ENCODE measurements around the gene CDYL2.

CDYL2 gene

GRCh38 chr16:80586476-80586875, 217.9 kb downstream of the CDYL2 start:
- no peak for DNase-seq

DNA sequence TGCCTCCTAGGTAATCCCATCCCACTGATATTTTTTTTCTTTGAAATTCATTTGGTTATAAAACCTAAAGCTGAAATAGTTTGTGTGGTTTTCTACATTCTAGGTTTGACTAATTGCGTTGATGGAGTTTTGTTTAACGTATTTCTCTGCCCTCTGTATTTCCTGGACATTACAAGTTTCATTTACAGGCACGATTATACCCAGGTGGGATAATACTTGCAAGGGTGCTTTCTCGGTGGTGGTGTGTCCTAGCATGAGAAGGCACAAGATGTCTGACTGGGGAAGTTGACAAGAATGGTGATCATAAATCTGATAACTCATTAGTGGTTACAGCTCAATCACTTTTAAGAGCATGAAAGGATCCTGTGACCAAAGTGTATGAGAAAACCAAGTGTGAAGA, 218.6 kb downstream of the CDYL2 start:
- no peak for DNase-seq

DNA sequence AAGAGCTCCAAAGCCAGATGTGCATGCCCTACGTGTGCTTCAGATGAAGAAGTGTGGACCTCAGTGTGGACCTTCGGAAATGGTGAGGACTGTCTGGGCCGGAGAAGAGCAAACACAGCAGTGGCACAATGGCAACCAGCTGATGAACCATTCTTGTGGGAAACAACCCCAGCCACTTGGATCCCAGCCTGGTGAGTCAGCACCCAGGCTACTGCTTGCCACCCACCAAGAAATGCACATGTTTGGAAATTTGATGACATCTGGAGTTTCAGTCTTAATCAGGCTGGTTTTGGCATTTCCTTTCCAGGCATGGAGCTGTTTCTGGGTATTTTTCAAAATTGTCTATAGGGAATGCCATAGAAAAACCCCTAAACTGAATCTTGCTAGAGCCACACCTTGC, 220.9 kb downstream of the CDYL2 start:
- DNase-seq: no peak

GRCh38 chr16:80580109-80580832, 224.1 kb downstream of the CDYL2 start:
- no peak for DNase-seq

DNA sequence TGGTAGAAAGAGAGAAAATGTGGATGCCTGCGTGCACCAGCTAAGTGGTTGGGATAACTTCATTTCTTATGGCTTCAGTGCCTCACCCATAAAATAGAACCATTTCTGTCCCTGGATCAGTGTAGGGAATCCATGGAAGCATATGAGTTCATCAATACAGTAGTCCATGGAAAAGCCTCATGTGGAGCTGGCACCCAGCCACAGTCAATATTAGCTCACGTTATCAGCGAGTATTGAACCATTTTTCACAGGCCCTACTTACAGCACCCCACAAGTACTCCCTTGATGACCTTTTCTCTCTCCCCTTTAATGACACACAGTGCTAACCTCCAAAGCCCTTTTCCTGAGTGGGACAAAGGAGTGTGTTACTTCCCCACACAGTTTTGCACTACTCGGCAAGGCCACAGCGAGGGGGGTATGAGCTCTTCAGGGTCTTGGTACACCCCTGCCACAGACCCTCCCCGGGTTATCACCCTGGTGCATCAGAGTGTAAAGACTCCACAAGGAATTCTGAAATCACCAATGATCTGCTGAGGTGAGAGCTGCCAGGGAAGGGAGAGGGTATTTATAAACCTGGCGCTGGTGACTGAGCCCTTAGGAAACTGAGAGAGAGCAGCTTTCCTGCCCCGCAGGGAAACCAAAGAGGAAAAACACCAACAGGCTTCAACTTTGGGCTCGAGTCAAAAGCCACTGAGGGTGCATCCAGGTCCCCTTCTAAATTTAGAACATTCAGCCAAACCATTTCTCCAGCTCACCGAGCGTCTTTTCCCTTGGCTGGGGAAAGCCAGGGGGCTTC, 226.7 kb downstream of the CDYL2 start:
- DNase-seq: no peak

GRCh38 chr16:80576343-80576912, 228.0 kb downstream of the CDYL2 start:
- no peak for DNase-seq

DNA sequence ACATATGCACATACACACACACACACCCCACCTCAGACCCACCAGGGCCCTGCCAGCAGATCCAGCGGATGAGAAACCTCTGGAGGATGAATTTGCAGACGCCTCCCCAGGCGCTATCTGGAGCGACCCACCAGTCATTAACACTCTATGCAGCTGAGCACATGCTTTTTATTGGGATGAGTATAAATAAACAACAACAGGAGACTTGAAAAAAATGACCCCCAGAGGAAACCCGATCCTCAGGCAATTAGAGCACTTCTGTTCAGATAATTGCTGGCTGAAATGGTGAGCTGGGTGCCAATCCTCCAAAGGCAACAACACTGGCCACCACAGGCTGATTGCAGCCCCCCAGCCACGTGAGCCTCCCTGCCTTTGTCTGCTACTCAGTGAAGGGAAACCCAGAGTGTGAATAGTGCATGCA, 230.7 kb downstream of the CDYL2 start:
- DNase-seq: no peak

DNA sequence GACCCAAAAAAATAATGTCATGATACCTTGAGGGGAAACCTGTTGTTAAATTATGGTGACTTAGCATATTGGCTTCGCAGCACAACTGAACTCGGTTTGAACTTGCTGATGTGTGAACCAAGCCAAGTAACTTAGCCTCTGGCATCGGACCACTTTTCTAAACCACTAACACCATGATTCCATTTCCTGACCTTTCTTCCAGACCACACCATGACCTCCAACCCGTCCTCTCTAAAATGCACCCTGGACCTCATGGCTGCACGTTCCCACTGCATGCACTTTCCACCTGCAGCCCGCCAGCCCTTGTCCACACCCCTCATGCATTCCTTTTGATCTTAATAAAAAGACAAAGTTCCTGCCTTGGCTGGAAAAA, 234.3 kb downstream of the CDYL2 start:
- DNase-seq: no peak

GRCh38 chr16:80569440-80570105, 234.8 kb downstream of the CDYL2 start:
- no peak for DNase-seq

DNA sequence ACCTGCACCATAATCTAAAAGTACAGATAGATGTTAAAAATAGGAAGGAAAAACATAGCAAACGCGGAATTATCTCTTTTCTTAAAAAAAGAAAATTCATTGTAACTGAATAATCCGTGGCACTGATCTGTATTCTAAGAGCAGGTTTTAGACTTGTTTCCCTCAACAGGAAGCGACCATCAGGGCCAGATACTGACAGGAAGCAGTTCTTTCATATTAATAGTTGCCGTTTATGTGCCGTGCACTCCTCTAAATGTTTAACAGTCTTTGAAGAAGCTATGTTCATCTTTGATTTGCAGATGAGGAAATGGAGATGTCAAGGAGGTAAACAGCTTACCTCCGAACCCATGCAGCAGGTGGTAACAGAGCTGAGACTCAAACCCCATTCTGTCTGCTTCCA, 240.0 kb downstream of the CDYL2 start:
- DNase-seq: no peak

- no peak for DNase-seq
Observed at GRCh38 chr16:80563066-80563465, 241.3 kb downstream of the CDYL2 start.

- no peak for DNase-seq
Observed at GRCh38 chr16:80559369-80559768, 245.0 kb downstream of the CDYL2 start.

DNA sequence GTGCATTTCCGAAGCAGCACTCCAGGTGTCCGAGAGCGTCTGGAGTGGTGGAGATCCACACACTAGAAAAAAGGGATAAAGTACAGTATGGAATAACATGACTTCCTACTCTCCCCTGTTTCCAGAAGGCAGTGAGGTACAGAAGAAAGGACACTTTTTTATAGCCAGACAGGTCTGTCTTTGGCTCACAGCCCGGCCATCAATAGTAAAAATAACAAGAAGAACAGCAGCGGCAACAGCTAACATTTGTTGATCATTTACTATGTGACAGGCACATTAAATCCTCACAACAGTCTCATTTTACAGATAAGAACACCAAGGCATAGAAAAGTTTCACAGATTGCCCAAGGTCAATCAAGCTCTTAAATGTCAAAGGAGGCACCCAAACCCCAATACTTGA, 247.4 kb downstream of the CDYL2 start:
- DNase-seq: no peak

GRCh38 chr16:80556481-80556880, 247.9 kb downstream of the CDYL2 start:
- no peak for DNase-seq

DNA sequence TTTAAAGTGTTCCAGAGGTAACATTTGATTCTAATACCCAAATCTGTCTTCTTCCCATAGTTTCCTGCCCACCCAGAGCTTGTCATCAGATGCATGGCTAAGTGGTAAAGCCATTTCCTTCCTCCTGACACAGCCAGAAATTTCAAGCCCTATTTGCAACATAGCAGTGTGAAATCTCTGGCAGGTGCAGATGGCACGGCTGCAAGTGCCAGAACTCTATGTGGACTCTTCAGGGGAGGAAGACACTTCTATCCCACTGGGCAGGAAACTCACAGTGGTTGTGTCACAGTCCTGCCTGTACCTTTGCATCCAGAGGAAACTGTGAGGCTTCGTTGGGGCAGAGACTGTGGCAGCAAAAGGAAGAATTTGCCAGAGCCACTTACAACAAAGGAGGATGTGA, 250.4 kb downstream of the CDYL2 start:
- no peak for DNase-seq

- no peak for DNase-seq
Observed at GRCh38 chr16:80552277-80552676, 252.1 kb downstream of the CDYL2 start.

Data from SHP77 (cell line).